DMS153 (cell line): ENCODE measurements around the gene CDKN2D.
A peak's percentile ranks its signal among the peaks of the same experiment; 100 is the strongest.

Source experiments
- DNase-seq: peaks from one replicate; lab custom pipeline; 2025; lab: John Stamatoyannopoulos, UW

CDKN2D gene

GRCh38 chr19:10568826-10569651, at the start of gene CDKN2D:
Gene CDKN2D, minus strand, starts transcription at chr19:10568979. Its CDS starts 326 bp downstream, at chr19:10568653.
- peak; percentile 99 for DNase-seq

GRCh38 chr19:10617409-10618121, 48.8 kb upstream of the CDKN2D start:
- DNase-seq: no peak

GRCh38 chr19:10615429-10616023, 46.7 kb upstream of the CDKN2D start:
- DNase-seq: no peak

GRCh38 chr19:10612499-10613119, 43.8 kb upstream of the CDKN2D start:
- DNase-seq: no peak

- no peak for DNase-seq
Measured at GRCh38 chr19:10611907-10612306, 43.1 kb upstream of the CDKN2D start.

GRCh38 chr19:10604460-10604980, 35.7 kb upstream of the CDKN2D start:
- DNase-seq: no peak

GRCh38 chr19:10603873-10604459, 35.2 kb upstream of the CDKN2D start:
- no peak for DNase-seq

- no peak for DNase-seq
Measured at GRCh38 chr19:10603084-10603872, 34.5 kb upstream of the CDKN2D start.

GRCh38 chr19:10602330-10603083, 33.7 kb upstream of the CDKN2D start:
- peak; percentile 53 for DNase-seq

- DNase-seq: no peak
Measured at GRCh38 chr19:10601999-10602329, 33.2 kb upstream of the CDKN2D start.

- DNase-seq: no peak
Measured at GRCh38 chr19:10600149-10600548, 31.4 kb upstream of the CDKN2D start.

GRCh38 chr19:10593820-10594637, 25.2 kb upstream of the CDKN2D start:
- DNase-seq: no peak

- DNase-seq: no peak
Measured at GRCh38 chr19:10593148-10593547, 24.4 kb upstream of the CDKN2D start.

GRCh38 chr19:10587839-10588150, 19.0 kb upstream of the CDKN2D start:
- DNase-seq: no peak

- DNase-seq: peak; percentile 58
Measured at GRCh38 chr19:10587022-10587838, 18.5 kb upstream of the CDKN2D start, which contains the start of gene AP1M2. Gene AP1M2, minus strand, starts transcription at chr19:10587312. Its CDS starts 81 bp downstream, at chr19:10587231.

GRCh38 chr19:10586396-10586795, 17.6 kb upstream of the CDKN2D start:
- DNase-seq: no peak

GRCh38 chr19:10583036-10583776, 14.4 kb upstream of the CDKN2D start:
- no peak for DNase-seq

GRCh38 chr19:10582091-10582490, 13.3 kb upstream of the CDKN2D start:
- no peak for DNase-seq
